Esophagus squamous epithelium (tissue), 4 donors: ENCODE measurements around the gene SEPHS2.

Source experiments
- CTCF ChIP-seq, 6 experiments: fragments of 450-650 bp in 4 of 6; fragments of 200-600 bp in 2 of 6; sonication (generic) in 2 of 6; IDR thresholded peaks; one replicate each; pipeline ENCODE4 v1.5.1; 2016 to 2019; ENCODE audit warnings: antibody characterized with exemption in 6 of 6, mild to moderate bottlenecking in 4 of 6, moderate library complexity in 4 of 6
- POLR2A ChIP-seq, 4 donors: fragments of 450-650 bp; IDR thresholded peaks; one replicate each; pipeline ENCODE4 v1.6.1; 2017; ENCODE audit warnings: antibody characterized with exemption in 4 of 4, mild to moderate bottlenecking in 4 of 4, moderate library complexity in 3 of 4

DNA sequence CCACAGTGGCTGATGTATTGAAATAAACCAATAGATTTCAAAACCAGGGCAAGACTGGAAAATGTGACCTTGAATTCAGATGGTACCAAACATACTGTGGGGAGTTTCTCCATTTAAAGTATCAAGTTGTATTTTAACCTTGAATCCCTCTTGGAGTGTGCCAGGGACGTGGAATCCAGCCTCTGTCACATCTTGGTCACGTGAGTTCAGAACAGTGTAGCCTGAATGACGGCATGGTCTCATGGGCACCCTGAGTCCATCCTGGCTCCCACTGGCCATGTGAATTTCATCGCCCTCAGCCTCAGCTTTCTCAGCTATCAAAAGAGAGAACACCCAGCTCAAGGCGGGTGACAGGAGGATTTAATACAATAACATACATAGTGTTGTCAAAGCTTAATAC, 31.5 kb downstream of the SEPHS2 start:
- TF ChIP-seq CTCF (IDR thresholded peaks at IDR 0.05) (no peak), POLR2A (IDR thresholded peaks at IDR 0.05) (no peak)
